ENCODE results near the gene KRTAP12-4.
"Not testable (repeated sequence)": the region's sequence is repeated elsewhere in the genome, so short reads cannot be mapped to it uniquely, and the experiment has no call there.

The KRTAP12-4 gene

DNA sequence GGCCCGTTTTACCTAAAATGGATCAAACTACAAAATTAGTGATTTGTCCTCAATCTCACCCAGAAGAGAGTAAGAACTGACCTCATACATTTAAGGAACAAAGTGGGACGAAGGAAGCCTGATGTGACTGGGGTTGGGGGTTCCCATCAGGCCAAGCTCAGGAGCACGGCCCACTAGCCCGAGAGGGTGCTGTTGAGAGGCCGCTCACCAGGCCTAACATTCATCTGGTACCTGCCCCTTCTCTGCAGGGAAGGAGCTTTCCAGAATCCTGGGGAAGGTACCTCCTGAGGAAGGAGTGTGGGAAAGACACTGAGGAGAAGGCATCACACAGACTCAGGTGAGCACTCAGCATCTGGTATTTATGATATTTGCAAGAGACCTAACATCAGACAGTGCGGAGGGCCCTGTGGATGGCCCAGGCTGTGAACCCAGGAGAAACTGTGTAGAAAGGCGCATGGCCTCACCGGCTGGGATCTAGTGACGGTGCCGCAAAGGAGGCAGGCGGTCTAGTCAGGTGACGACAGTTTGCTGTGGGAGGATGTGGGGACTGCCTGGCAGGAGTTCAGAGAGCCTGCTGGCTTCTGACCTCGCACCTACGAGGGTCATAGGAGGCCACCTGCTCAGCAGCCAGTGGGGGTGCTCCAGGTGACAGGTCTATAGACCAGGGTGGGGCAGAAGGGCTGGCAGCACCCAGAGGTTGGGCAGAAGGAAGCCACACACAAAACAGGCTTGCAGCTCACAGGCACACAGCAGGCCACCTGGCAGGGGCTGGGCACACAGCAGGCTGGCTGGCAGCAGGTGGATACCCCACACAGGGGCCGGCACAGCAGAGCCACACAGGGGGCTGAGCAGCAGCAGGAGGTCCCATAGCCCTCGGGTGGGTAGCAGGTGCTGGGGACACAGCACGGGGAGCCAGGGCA, 543 bp downstream of the KRTAP12-4 start:
- DNase-seq, result no peak

DNA sequence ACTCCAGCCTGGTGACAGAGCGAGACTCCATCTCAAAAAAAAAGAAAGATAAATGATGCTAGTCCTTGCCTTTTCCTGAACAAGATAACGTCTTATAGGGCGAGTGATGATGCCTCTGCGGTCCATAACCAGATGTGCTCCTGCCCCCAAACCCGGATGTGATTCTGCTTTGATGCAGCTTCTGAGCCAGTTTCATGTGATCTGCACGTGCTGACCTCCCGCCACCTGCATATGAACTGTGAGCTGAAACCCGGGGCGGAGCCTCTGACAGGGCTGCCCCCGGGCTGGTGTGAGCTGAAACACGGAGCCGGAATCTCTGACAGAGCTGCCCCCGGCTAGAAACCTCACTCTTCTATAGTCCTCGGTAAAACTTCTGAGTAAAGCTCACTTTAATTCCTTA, 1.3 kb downstream of the KRTAP12-4 start:
- no peak for DNase-seq

DNA sequence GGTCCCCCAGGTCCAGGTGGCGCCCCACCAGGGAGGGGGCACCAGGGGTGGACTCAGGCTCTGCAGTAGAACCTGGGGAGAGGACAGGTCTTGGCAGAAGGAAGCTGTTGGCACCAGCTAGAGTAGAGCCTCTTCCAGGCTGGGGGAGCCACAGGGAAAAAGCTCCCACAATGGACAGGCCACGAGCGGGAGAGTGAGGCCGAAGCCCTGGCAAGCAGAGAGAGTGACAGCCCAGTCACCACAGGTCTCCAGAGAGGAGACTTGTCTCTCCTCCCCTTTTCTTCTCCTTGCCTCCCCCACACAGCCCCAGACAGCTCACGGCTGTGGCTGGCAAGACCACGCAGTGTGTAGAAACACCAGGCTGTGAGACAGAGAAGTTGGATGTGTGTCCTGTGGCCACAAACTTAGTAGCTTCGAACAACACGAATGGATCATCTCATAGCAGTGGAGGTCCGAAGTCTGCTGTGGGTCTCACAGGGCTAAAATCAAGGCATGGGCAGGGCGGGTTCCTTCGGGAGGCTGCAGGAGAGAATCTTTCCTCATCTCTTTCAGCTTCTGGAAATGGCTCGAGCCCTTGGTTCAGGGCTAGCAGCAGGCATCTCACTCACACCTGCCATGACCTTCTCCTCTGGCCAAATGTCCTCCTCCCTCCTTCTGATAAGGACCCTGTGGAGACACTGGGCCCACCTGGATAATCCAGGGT, 3.3 kb downstream of the KRTAP12-4 start:
- DNase-seq, result no peak

DNA sequence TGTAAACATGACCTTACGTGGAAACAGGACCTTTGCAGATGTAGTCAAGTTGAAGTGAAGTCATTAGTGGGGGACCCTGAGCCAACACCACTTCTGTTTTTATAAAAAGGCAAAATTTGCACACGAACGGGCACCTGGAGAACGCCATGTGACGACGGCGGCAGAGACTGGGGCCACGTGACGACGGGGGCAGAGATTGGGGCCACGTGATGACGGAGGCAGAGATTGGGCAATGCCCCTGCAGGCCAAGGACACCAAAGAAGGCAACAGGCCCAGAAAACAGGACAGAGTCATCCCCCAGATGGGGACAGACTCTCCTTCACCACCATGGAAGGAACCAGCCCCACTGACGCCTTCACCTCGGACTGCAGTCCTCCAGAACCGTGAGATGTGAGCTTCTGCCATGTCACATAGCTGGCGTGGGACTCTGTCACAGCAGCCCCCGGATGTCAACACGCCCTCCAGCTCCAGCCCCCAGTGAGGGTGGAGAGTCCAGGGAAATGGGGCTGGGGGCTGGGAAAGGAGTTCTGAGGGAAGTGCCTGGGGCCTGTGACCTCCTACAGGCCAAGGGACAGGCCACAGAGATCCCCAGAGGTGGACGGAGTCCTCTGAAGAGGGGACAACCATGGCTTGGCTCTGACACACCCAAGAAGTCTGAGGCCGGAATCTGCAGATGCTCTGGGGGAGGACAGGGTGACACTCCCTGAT, 4.0 kb downstream of the KRTAP12-4 start:
- no peak for DNase-seq

DNA sequence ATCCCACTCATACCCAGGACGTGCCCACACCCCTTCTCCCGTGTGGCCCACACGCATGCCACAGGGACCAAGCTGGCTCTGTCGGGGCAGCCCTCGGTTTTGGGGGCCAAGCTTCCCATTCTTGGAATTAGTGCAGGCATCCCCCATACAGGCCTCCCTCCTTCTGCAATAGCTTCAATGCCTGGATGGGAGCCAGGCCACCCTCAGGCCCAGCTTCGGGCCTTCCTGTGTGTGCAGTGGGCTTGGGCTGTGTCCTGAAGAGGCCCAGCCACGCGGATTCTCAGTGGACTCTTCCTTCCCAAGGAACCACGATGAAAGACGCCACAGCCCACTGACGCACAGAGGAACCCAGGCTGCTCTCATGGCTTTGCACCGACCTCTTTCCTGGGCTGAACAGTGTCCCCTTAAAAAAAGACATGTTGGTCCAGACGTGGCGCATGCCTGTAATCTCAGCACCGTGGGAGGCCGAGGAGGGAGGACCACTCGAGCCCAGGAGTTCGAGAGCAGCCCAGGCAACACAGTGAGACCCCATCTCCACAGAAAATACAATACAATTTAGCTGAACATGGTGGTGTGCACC, 4.8 kb downstream of the KRTAP12-4 start:
- no peak for DNase-seq

DNA sequence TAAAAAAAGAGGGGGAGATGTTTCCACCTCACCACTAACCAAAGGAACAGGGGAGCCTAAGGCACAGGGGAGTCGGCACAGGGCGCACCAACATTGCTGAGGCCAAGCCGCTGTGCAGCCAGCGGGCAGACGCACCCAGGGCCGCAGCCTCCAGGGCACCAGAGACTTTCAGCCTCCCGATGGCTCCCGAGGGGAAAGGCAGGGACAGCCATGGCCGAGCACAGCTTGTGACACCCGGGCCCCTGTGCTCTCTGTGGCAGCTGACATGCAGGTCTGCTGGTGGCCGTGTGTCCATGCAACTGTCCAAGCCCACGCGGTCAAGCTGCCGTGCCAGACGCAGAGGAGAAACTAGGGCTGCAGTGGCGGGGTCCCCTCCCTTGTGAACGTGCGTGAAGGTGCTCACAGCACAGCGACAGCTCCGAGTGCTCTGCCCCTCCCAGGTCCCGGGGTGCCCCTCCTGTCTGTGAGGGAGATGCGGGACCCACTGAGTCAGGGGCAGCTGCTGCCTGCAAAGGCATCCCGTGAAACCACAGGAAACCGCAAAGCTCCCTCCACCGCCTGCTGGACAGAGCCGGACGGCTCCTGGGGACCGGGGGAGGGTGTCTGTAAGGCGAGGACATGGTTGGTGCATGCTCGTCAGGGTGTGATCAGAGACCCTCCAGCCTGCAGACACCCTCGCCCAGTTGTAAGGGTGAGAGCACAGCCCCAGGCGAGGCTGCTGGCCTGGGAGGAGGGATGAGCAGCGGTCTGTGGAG, 5.7 kb downstream of the KRTAP12-4 start:
- no peak for DNase-seq

DNA sequence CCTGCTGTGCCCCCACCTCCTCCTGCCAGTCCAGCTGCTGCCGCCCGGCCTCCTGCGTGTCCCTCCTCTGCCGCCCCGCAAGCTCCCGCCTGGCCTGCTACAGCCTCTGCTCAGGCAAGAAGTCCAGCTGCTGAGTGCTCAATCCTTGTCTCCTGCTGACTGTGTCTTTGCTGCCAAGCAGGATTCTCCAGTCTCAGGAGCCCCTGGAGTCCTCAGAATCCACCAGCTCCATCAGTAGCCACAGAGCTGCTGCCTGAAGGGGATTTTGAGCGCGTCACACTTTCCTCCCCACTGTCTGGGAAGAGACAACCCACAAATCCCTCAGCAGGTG, 7.3 kb downstream of the KRTAP12-4 start:
- DNase-seq, result no peak

DNA sequence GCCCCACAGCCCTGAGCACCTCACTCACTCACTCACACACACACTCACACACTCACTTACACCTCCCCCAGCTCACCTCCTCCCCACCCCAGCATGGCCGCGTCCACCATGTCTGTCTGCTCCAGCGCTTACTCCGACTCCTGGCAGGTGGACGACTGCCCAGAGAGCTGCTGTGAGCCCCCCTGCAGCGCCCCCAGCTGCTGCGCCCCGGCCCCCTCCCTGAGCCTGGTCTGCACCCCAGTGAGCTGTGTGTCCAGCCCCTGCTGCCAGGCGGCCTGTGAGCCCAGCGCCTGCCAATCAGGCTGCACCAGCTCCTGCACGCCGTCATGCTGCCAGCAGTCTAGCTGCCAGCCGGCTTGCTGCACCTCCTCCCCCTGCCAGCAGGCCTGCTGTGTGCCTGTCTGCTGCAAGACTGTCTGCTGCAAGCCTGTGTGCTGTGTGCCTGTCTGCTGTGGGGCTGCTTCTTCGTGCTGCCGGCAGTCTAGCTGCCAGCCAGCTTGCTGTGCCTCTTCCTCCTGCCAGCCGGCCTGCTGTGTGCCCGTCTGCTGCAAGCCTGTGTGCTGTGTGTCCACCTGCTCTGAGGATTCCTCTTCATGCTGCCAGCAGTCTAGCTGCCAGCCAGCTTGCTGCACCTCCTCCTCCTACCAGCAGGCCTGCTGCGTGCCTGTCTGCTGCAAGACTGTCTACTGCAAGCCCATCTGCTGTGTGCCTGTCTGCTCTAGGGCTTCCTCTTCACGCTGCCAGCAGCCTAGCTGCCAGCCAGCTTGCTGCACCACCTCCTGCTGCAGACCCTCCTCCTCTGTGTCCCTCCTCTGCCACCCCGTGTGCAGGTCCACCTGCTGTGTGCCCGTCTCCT, 7.9 kb downstream of the KRTAP12-4 start, which contains the start of gene KRTAP10-11:
Gene KRTAP10-11 (plus strand): TSS at position 49 of the 856 bp plus-strand sequence. CDS start 45 bp downstream, at position 94.
- not testable (repeated sequence) for DNase-seq

DNA sequence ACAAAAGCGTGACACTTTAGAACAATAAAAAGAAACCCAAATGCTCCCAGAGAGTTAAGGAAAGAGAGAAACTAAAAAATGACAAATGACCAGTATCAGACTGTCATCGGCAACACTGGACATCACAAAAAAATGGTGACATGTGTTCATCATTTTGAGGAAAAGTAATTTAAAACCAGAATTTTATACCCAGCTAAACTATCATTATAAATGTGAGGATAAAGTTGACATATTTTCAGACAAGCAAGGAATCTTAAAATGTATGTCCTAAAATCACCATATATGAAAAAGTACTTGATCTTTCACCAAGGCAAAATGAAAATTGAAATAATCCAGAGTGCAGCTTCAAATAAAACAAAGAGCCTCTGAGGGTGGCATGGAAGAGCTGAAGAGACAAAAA, 9.6 kb downstream of the KRTAP12-4 start:
- no peak for DNase-seq

DNA sequence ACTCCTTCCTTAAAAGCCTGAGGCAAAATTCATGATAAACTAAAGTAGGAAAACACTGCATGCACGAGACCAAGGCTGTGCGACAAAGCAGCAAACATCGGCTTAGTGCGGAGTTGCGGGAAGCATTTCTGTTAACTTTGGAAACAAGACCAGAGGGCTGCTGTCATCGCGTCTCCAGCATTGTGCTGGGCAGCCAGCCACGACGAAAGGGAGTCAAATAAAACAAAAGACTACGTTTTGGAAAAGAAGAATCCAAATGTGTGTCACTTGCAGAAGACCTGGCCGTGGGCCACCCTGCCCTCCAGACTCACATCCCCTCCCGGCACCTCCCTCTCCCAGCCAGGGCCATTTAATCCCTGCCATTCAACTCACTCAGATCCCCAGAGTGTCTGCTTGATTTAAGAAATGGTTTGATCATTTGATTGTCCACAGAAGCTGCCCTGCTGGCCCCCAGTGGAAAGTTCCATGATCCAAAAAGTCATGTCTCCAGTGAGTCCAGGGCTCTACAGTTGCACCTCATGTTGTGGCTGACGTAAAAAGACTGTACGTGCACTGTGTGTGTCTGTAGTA, 10.6 kb downstream of the KRTAP12-4 start:
- no peak for DNase-seq

DNA sequence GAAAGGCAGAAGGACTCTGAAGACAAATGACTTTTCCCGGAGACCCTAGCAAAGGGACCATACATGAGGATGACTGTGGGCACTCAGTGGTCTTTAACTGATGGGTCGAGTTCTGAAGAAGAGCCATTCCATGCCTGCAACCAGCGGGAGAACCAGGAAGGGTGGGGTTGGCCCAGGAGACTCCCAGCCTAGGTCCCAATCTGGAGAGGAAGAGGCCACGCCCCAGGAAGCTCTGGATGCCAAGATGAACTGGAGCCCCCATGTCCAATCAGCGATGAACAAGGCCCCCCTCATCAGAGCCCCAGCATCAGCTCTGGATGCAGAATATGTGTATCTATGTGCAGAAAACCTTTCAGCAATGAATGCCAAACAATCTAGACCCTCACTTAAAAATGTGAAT, 13.7 kb downstream of the KRTAP12-4 start:
- DNase-seq, result no peak

DNA sequence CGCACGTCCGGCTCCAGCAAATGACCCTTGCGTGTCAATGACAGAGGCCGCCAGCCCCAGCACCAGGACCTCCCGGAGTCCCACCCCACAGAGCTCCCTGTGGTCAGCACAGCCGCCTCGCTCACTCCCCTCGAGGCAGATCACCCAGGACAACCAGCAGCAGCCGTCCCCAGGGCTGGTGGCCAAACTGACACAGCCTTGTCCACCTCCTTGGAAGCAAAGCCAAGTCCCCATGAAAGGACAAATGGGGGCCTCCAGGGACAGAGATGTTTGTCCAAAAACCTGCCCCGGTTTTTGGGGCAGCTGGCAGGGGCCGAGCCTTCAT, 15.2 kb downstream of the KRTAP12-4 start:
- no peak for DNase-seq

DNA sequence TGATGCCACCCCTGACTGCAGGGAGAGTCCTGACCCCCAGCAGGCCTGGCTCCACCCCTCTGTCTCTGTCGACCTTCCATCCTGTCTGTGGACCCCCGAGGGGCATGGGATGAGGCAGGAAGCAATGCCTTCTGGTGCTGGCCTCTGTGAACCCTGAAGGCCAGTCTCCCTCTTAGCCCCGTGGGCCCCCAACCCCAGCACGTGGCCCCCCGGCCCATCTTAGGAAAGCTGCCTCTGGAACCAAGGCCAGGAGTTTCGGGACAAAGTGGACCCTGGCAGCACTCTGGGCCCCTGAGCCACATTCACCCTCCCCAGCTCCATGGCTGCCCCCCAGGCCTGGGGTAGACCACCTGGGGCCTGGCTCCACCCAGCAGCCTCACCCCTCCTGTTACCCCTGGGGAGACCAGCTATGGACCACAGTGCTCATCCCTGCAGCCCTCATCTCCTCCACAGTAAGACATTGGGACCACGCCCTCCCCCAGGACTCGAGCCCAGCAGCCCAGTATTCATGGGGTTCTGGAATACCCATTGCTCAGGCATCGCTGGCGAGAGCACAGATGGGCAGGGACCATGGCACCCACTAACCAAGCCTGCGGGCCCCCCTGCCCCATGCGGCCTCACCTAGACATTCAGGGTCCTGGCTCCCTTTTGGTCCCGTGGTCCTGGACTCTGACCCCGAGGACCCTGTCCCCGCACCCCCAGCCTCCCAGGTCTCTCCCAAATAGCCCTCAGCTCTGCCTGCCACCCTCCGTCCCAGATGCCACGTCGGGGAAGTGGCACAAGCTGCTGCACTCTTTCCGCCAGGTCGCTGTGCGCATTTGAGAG, 15.7 kb downstream of the KRTAP12-4 start:
- DNase-seq, result not testable (repeated sequence)

DNA sequence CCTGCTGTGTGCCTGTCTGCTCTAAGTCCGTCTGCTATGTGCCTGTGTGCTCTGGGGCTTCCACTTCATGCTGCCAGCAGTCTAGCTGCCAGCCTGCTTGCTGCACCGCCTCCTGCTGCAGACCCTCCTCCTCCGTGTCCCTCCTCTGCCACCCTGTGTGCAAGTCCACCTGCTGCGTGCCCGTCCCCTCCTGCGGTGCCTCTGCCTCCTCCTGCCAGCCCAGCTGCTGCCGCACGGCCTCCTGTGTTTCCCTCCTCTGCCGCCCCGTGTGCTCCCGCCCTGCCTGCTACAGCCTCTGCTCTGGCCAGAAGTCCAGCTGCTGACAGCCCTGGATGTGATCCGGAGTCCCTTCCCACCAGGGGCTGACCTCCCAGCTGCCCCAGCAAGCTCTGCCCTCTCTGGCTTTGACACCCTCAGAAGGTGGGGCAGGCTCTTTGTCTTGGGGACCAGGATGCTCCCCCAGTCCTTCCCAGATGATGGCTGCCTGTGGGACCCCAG, 16.6 kb downstream of the KRTAP12-4 start:
- not testable (repeated sequence) for DNase-seq

DNA sequence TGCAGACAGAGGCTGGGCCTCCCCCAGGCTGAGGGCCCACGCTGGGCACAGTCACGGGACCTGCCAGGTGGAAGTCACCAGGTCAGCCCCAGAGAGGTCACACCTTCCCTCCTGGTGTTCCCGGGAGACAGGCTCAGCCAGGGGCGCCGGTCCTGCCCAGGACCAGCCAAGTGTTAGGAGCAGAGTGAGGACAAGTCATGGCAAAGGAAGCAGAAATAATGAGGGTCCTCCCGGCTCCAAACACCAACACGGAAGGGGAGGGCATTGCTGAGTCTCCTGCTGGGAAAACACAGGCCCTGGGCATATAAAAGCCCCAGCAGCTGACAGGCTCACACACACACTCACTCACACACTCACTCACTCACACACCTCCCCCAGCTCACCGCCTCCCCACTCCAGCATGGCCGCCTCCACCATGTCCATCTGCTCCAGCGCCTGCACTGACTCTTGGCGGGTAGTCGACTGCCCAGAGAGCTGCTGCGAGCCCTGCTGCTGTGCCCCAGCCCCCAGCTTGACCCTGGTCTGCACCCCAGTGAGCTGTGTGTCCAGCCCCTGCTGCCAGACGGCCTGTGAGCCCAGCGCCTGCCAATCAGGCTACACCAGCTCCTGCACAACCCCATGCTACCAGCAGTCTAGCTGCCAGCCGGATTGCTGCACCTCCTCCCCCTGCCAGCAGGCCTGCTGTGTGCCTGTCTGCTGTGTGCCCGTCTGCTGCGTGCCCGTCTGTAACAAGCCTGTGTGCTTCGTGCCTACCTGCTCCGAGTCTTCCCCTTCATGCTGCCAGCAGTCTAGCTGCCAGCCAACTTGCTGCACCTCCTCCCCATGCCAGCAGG, 17.2 kb downstream of the KRTAP12-4 start, which contains the start of gene KRTAP10-10:
Gene KRTAP10-10 (plus strand): TSS at position 339 of the 833 bp plus-strand sequence. CDS start 62 bp downstream, at position 401.
- no peak for DNase-seq

DNA sequence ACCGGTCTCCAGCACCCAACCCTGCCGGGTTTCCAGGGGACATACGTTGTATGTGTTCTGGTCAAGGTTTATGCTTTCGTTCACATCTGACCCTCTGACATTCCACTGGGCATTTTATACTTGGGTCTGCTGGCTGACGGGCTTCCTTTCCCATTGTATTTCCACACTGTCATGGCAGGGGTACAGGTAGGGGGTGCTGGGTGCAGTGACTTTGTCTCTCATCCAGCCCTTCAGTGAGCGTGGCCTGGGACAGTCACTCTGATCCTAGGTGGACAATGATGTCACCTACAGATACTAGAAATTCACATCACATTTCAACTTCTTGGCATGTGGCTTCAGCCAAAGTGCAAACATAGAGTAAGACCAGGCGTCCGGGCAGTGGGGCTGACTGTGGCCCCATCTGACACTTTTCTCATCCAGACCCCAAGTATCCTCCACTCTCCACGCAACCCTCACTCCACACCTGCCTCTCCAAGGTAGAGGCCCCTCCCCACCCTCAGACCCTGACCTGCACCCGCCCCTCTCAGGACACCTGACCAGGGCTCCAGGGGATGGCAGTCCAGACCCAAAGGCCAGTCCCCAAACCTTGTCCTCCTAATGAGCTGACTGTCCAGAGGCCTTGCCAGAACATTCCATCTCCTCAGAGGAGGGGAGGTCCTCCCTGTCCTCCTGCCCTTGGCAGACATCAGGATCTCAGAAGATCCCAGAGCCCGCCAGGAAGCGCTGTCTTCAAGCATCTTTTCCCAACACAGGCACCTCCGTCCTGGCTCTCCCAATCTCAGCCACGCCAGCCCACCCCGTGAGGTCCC, 18.0 kb downstream of the KRTAP12-4 start:
- DNase-seq, result no peak

DNA sequence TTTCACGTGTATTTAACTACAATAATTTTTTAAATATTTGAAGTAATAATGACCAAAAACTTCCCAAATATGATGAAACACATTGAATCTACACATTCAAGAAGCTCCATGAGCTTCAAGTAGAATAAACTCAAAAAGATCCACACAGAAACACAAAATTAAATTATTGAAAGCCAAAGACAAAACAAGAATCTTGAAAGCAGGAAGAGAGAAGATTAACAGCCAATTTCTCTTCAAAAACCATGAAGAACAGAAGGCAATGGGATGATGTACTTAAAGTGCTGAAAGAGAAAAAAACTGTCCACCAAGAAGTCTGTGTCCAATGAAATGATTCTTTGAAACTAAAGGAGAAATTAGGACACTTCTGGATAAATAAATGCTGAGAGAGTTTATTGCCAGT, 22.4 kb downstream of the KRTAP12-4 start:
- DNase-seq, result no peak

DNA sequence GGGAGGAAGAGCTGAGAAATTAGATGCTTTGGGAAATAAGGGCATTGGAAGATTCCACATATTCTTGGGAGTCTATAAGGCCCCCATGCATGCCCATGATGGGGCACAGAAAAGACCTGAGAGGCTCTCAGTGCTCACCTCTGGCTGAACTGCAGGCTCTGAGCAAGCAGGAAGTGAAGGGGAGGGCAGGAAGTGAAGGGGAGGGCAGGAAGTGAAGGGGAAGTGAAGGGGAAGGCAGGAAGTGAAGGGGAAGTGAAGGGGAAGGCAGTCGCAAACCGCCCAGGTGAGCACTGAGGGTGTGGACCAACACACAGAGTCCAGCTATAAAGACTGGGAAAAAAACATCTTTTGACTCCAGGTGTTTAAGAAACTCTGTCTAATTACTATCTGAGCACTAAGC, 24.0 kb downstream of the KRTAP12-4 start:
- DNase-seq, result no peak

All from NCI-H2029 treated with DMSO at 0.1 percent for 48 hours (cell line).